ENCODE measurements around the gene BMF.
A peak's percentile ranks its signal among the peaks of the same experiment; 100 is the strongest.

Gene BMF

DNA sequence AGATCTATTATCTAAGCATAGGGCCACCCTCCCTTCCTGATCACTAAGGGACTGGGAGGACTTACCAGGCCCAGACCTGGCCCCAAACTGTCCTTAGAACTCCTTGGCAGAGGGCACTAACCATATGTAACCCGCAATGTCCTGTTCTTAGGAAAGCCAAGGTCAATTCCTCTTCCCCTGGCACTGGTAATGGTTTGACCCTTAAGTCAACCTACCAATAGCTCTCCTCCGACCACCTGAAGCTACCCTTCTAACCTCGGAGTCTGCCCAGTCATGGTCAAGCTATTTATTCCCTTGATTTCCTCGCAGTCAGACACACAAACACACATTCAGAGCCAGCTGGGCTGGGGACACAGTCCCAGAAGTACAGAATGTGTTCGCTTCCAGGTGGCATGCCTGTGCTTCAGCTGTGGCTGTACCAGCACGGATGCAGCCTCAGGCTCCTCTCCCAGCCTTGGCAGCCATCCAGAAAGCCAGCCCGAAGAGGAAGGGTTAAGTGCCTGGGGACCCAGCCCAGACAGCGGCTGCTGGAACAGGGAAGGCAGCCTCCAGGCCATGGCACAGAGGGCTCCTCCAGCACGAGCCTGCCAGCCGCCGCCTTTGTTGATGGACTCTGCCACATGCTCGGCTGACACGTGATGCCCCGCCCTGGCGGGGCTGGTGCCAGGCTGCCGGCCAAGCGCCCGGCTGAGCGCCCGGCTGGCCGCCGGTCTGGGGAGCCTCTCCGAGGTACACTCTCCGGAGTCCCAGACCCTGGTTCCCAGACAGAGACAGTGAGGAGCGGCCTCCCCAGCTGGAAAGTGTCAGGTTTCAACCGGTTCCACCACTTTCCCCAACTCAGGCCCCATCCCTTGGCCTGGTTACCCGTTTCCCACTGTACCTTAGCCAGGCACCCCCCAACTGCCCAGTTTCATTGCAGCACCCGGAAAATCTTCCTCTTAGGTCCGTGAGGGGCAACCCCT, 5.5 kb downstream of the BMF start:
- DNase-seq: peak; percentile 95

DNA sequence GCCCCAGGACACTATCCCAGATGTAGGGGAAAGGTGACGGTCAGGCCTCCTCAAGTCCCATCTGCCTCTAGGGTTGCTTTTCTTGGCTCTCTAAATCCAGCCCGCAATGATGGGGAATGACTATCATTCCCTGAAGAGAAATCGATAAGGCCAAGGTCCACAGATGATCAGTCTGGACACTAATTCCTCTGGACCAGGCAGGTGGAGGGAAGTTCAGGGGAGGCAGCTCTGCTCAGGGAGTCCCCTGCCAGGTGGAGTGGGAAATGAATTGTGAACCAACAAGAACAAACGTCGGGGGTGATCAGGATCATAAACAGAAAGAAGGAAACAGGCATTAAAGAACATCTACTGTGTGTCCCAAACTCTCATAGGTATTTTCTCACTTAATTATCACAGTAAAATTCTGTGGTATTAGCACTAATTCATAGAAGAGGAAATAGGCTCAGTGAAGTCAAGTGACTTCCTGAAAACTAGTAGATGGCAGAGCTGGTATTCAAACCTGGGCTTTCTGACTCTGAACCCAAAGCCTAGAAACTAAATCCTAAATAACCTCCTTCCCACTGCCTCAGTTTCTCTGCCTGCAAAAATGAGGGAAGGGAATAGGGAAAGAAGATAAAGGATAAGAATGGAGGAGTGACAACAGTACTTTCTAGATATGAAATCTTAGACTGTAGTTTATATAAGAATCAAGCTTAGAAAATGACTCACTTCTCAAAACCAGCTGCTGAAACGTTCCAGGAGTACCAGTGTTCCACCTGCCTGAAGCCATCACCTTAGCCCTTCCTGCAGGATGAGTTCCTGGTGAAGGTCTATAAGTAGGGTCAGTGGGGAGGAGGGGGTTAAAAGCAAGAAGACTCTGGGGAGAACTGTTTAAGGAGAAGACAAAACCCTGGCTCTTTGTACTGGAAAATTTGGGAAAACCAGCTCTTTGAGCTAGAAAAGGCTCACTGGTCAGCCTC, 7.5 kb downstream of the BMF start:
- no peak for DNase-seq

DNA sequence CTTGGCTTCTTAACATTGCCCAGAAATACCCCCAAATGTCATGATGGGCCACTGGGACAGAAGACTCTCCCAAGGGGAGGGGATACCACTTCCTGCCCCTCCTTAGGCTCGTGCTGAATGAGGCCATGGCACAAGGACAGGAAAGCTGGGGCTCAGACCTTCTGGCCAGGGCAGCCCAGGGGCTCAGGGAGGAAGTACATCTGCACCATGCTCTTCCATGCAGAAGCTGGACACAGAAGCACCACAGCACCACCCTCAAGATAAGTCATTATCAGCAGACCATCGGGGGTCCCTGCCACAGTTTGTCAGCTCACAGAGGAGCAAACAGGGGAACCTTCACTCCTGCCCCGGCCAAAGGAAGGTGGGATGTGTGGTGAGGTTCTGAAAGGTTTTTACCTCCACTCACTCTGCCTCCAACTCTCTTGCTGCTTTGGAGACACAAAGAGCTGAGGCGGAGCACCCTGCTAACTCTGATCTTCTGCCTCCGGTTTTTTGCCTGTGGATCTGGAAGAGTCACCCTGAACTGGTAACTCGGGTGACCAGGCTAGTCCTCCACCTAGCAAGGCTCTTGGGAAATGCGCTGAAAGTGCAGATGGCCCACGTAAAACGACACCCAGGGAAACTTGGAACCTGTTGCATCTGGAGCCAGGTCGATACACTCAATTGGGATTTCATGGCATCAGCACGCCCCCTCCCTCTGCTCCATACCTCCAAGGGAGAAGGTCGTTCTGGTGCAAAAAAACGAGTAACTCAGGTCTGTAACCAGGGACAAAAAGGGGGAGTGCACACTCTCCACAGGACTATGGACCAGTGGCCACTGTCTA, 8.3 kb downstream of the BMF start:
- DNase-seq: no peak

DNA sequence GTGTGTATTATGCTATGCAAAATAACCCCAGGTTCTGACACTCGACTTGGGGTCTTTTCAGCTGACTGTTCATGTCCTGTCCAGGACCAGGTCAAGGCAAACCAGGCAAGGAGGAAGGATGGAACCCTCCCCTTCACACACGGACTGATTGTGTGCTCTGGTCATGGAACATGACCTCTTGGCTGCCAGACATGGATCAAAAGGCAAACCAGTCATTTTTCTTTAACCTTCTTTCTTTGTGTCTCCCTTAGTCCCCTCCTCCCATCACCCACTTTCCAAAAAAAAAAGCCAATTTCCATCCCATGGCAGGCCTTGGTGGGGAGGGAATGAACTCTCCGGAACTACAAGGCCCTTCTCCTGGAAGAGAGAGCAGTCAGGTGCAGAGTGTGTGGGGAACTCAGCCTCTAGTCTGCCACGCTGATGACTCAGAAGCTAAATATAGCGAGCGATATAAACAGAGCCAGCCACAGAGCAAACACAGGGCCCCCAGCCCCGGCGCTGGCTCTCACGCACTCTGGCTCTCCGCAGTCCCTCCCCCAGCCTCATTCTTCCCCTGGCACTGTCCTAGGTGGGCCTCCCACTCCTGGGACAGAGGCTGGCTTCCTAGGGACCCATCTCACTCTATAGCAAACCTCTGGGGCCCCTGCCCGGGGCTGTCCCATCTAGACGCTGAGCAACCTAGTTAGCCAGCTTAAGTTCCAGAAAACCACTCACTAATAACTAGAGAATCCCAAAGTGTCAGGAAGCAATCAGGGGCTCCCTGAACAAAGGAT, 10.0 kb downstream of the BMF start:
- DNase-seq: peak; percentile 65

DNA sequence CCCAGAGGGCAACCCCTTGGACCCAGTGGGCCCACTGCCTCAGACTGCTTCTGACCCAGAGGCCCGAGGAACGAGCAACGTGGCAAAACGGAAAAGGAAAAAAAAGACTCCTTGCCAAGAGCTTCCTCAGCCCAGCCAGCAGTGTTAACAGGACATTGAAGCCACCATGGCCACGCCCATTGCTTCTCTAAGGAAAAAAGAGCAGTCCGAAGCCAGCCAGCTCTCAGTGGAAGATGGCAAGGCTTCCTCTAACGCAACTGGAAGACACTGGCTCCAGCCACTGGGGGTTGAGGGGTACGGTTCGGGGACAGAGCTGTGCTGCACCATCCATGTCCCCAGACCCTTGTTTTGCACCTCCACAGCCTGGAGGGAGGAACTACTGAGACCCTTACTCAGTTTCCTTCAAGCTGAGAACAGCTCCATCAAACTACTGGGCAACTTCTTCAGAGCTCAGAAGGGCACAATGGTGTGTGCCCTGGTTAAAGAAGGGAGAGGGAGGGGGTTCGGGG, 10.7 kb downstream of the BMF start:
- no peak for DNase-seq

DNA sequence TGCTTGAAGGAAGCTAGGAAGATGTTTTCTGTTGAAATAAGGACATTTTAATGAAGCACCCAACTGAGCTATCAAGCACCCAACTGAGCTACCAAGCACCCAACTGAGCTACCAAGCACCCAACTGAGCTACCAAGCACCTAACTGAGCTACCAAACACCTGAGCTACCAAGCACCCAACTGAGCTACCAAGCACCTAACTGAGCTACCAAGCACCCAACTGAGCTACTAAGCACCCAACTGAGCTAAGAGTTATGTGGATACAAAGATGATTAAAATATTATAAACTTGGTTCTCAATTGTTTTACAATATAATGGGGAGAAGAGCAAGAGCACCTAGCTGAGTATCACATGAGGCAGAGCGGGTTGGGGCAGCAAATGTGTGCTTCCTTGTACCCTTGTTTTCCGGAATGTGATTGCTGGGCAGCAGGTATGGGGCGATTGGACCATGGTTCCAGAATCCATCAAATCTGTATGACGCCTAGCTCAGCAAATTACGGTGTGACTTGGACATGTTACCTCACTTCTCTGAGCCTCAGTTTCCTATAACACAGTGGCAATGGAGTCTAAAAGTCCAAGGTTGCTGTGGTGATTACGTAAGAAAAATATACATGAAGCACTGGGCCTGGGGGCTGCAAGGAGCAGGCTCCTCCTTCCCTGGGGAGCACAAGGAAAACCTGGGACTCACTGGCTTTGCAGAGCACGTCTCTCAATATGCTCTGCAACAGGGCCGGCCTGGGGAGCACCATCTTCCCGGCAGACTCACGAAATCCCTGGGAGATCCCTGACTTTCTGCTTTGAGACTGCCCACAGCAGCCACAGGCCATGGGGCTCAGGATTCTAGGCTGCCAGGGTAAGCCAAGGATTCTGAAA, 11.3 kb downstream of the BMF start:
- no peak for DNase-seq

DNA sequence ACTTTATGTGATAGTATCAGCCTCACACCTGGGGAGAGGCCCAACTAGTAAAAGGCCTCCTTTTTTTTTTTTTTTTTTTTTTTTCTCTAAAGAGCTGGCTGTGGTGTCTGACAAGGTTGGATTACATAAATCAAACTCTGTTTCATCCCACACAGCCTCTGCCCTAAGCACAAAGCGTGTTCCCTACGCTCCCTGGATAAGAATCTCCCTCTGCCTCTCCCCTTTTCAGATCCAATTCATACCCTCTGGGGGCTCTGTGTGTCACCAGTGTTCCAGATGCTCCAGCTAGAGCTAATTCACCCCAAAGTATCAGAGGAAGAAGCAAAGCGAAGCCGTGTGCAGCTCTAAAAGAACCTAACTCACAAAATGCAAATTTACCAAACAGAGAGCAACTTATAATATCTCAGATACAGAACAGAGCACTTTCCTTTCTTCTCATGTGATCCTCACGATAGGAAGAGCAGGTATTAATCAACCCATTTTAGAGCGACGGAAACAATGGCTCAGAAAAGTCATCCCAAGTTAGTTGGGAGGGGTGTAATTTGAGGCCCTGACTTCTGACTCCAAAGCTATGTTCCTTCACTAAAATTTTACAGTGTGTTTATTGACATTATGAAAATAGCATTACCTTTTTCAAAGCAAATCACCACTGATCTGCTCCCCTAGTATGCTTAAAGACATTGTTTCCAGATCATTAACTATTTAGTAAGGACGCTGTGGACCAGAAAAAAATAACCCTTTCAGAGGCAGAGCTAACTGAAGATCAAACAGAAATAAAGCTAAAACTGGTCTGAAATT, 12.4 kb downstream of the BMF start:
- no peak for DNase-seq

DNA sequence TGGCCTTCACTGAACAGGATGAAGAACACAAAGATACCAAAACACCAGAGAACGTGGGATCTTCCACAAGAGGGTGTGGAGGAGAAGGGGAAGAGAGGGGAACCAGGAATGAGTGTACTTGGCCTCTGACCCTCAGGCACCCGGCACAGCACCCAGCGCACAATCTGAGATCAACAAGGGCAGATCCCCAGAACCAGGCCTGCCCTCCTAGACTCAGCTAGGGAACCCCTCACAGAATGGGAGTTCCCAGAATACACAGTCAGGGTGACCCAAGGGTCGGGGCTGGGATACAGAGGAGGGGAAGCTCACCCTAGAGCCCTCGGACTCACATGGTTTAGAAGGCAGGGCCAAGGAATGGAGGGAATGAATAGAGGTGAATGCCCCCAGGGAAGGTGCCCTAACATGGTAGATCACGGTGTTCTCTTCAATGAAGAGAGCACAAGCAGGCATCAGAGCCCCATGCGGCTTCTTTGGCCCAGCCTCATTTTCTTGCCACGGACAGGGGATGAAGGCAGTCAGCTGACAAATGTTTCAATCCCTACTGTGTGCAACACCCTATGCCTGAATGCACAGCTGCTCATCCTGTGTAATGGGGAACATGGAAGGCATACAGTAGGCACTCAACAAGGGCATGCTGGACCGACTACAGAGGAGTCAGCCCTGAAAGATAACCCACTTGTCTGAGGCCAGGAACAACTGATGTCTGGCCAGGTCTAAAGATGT, 13.1 kb downstream of the BMF start:
- no peak for DNase-seq

DNA sequence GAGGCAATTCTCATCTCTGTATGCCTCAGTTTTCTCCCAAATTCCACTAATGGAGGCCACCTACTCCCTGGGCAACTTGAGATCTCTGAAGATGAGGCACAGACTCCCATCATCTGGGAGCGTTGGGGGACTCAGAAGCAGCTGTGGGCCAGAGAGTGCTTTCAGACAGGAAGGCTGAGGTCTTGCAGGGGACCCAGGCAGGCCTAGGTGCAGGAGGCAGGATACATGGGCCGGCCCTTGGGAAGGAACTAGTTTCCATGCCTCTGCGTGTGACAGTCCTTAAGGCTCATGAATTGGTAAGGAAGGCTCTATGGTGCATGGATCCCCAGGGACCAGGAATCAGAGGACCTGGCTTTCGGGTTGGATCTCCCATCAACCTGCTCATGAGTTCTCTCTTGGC, 14.5 kb downstream of the BMF start:
- no peak for DNase-seq

DNA sequence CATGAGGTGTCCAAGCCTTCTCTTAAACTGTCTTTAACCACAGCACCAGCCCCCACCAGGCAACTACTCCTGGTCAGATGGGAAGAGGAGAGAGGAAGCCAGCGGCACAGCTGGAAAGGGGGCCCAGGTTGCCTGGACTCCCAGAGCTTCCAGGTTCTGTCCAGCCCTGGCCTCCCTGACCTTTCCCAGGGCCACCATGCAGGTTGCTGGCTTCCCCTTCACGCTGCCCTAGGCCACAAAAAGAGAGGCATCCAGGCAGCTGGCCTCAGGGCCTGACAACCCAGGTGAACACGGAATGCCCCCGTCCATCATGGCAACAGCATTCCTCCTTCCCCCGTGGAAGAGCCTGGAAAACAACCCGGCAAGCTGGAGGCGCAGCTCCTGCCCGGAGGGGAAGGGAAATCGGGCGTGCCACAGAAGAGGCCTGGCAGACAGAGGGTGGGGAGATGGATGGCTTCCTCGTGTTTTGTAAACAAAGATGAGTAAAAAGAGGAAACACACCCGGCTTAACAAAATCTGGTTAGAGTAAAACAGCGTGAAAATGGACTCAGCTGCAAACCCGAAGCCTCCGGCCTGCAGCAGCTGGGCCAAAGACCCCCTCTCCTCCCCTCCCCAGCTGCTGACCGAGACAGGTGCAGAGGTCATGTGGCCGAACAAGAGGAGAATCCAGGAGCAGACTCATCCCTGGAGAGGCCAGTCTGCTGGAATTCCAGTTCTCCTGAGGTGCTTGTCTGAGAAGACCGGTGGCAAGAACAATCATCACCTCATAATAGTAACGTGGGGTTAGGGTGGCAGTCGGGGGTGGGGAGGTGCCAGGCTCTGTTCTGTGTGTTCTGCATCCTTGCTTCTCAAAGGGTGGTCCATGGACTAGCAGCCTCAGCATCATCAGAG, 15.5 kb downstream of the BMF start:
- no peak for DNase-seq

DNA sequence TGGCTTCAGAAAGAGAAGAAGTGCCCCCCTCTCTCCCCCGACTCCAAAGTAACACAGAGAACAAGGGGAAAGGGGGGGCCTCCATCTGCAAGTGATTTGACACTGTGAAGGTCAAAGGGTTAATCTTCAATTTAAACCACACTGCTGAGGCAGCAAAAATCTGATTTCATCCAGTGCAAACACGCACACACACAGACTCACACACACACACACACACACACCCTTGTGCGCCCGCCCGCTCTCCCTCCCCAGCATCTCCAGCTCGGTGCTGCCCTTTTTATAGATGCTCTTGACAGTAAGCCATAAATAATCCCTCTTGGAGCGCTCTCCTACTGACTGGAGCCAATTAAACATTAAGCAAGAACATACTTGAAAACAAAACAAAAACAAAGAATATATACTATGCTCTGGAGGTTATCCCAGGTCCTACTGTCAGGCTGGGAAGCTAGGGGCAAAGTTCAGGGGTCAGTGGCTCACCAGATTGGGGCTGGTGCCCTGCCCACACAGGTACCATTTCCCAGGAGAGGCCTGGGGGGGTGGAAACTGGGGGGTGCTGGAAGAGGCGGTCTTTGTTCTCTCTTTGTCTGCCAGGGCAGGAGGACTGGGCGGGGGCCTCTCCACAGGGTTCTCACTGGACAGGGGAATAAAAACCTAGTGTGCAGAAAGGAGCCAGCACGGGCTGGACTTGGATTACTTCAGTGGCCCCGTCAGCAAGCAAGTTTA, 16.3 kb downstream of the BMF start:
- peak; percentile 85 for DNase-seq

DNA sequence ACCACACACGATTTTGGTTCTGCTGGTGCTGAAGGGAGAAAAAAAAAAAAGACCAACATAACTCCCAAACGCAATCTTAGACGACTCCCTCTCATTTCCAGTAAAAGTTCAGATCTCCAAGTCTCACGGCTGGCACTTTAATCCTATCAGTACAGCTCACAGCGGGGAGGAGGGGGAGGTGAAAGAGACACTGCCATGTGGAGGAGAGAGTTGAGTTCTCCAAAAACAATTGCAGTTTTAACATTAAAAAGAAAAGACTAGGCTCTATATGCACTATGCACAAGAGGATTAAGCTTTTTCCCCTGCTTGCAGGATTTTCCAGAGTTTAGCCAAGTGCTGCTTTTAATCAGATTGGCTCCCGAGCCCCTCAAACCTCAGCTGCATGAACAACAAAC, 16.8 kb downstream of the BMF start:
- DNase-seq: no peak

DNA sequence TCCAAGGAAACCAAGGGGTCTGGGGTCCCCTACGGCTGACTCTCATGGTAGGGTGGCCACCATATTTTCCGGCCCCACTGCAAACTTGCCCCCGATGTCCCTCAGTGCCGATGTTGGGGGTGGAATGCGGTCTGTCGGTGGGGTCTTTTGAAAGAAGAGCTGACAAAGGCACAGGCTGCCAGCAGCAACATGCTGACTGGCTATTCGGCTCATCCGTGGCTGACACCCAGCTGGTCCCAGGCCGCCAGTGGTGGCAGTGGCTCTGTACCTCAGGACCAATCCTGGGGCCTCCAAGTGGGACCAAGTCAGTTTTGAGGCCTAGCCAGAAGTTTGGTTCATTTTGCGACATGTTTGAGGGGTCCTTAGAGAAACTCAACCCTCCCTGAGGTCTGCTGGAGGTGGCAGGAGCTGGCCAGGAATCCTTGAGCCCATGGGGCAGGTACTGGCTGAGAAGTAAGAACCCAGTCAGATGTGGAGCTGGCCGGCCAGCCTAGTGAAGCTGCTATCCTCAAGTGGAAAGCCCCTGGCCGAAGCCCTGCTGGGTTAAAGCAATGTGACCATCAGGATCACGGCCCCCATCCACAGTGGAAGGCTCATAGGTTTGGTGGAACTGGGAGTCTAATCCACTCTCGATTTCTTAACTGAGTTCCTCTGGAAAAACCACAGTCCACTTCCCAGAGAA, 17.8 kb downstream of the BMF start:
- DNase-seq: no peak

DNA sequence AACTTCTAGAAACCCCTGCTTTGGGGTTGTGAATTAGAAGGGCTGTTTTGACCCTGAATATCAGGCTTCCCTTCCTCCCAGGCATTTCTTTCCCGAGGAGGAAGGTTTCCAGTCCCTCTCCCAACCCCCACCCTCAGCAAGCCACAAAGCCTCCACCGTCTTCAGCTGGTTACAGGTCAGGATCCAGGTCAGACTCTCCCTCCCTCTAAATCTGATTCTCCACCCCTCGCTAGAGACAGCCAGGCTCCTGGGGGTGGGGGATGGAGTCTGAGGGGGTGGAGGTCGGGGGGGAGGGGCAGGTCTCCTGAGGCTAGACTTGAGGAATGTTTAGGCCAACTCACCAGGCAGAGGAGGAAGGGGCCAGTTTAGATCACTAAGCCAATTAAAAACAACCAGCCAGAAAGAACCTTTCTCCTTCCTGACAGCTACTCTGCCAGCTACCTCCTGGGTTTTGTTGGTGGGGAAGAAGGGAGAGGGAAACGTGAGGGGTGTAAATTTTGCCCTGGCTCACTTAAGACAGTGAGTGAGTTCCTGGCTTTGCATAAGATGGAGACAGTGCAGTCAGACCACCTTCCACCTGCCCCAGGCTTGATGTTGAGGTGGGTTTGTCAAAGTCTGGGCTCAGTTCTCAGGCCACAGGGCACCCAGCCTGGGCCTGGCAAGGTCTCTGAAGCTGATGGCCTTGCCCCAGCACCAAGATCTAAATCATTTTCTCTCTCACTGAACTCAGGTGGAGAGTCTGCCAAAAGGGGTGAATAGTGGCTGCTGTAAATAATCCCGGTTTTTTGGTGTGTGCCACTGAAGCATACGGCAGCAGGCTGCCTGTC, 19.5 kb downstream of the BMF start:
- DNase-seq: no peak

DNA sequence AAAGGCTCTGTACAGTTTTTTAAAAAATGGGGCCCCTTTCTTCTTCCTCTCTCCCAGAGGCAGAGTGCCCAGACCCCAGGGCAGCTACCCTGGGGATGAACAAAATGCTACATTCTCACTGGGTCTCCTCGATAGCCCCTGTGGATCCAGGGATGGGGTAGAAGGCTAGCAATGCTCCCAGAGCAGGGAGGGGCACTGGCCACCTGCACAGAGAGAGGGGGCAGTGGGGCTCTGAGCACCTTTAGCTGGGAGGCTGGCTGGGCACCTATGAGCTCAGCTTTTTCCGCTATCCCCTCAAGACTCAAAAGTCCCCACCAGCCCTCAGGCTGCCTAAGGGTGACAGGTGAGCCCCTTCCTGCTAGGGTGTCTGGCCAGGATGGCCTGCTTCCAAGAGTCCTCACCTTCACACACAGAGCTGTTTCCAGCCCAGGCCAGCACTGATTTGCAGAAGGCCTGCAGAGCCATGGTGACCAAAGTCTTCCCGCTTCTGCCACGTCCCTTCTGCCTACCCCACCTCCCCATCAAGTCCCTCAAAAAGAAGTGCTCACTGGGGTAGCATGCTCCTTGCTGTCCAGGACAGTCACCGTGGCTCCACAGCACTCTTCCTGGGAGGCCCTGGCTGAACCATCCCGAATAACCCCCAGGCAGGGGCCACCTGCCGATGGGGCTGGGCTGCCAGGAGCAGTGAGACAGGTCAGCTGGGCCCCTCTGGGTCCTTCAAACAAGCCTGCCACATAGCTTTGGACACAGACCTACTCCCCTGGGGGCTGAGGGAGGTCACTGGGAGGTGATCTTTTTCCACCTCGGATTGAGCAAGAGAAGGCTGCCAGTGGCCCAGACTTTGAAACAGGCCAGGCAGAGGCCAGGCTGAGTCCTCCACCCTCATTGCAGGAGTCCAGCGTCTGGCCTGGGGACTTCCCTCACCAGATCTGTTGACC, 20.4 kb downstream of the BMF start:
- no peak for DNase-seq

All from NCI-H446 treated with DMSO at 0.1 percent for 48 hours (cell line).